ENCODE data around the gene CCDC47.

The CCDC47 gene

DNA sequence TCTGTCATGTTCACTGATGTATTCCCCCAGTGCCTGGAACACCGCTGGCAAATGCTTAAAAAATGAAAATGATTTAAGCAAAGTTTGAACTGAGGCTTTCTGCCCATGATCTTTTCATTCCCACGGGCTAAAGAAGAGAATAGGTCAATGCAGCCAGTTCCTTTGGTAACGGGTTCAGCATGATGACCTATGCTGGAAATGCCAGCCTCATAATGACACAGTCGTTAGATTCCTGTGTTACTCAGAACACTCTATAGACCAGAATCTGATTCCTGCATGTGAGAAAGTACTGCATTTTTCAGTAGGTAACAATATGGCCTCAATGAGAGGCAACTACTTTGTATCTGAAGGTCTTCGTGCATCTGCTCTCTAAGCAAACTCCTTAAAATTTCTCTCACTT, 54.4 kb downstream of the CCDC47 start:
- DNase-seq, result no peak

DNA sequence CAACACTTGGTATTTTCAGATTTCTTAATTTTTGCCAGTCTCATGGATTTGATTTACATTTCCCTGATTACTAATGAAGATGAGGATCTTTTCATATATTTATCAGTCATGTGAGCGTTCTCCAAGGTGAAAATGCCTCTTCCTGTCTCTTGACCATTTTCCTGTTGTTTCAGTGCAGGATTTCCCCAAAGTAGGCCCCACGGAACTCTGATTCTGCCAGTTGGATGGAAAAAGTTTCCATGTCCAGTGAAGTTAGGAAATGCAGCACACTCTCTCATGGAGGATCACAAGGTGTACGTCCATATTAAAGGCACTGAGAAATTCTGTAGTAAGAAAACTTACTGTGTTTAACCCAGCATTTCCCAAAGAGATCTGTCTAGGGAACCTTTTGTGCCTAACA, 57.0 kb downstream of the CCDC47 start:
- DNase-seq, result no peak

DNA sequence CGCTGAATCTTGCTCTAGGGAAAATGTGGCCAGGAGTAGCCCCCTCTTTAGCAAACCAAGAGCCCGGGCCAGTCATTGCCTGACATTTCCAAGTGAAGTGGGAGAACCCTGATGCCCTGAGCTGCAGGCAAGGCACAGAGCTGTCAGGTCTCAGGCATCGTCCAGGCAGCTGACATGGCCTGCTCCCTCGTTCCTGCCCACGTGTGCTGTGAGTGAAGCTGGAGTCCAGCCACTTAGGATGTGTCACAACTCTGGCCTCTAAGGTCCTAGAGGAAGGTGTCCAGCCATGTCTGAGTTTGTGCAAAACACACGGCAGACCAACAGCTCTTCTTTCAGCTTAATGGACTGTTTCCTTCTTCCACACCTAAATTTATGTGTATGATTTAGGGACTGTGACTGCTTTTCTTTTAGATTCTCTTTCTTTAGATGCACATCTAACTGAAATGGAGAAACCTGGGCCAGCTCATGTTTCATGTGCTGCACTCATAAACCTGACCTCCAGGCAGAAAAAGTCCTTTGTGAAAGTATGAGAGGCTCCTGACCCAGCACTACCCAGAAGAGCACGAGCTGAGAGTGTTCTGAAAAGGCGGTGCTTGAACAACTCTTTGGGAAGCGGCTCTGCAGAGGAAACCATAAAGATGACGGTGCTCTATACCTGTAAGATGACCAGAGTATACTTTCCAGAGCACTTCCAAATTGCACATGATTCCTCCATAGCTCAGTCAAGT, 58.7 kb downstream of the CCDC47 start:
- no peak for DNase-seq

DNA sequence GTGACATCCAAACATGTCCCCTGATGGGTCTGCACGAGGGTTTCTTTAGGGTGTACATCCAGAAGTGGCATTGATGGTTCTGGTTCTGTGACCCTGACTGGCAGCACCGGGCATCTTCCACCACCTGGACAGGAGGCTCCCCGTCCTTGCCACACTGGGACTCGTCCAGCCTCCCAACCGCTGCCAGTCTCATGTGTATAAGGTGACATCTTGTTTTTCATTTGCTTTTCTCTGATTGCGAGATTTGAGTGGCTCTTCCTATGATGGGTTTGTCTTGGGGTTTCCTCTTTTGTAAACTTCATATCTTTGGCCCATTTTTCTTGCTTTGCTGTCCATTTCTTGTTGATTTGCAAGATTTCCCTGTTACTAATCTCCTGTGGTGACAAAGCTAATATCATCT, 64.3 kb downstream of the CCDC47 start:
- DNase-seq, result no peak

DNA sequence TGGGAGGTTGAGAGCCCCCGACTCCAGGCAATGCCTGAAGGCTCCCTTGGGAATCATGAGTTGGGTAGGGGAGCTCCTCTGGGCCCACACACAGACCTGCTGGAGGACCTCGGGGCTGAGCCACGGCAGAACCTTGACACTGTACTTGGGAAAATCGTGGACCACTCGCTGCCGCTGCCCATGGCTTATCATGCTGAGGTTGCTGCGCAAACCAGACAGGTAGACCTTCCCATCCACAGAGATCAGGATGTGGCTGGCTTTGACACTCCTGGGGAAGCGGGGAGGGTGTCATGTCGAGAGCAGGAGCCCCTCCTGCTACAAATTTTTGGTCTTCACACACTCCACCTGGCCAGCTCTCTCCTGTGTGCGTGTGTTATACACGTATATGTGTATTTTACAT, 66.2 kb downstream of the CCDC47 start:
- no peak for DNase-seq

DNA sequence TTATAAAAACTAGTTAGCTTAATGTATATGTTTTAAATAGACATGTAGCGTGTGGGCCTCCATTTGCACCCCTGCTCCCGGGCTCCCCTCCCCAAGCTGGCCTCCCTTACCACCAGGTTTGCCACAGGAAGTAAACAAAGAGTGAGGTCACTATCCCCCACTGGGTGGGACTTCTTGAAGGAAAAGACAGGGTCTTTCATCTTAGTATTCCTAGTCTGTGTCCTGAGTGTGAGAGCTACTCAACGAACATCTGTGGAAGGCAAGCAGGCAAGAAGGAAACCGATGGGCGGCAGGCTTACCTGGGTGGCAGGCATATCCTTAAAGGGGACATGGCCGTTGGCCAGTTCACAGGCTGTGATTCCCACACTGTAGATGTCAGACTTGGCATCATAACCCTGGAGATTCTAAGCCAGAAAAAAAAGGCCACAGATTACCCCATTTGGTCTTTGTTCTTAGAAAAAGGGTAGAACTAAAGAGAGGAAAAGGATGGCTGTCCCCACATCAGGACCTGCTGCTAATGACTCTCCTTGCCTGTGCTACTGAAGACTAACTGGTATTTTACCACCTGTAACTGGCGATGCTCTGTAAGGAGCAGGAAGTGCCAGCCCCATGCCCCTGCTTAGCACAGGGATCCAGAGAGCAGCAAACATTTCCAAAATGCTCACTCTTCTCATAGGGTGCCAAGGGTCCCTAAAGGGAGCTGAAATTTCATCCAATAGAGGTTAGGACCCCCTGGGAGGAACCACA, 66.9 kb downstream of the CCDC47 start:
- no peak for DNase-seq

DNA sequence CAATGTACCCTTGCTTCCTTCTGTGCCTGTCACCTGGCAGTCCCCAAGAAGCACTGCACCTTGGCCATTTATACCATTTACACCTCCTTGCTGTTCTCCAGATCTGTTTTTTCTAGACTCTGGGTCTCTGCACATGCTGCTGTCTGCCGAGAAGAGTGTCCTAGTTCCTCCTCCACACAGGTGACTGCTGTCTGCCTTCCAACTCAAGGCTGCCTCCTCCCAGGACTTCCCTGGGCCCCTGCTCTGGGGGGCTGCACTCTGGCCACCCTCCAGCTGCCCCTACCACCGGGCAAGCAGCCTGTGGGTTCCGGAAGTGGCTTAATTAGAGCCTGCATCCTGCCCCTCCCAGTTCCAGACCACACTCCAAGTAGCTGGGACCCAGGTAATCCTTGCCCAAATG, 67.7 kb downstream of the CCDC47 start:
- no peak for DNase-seq

DNA sequence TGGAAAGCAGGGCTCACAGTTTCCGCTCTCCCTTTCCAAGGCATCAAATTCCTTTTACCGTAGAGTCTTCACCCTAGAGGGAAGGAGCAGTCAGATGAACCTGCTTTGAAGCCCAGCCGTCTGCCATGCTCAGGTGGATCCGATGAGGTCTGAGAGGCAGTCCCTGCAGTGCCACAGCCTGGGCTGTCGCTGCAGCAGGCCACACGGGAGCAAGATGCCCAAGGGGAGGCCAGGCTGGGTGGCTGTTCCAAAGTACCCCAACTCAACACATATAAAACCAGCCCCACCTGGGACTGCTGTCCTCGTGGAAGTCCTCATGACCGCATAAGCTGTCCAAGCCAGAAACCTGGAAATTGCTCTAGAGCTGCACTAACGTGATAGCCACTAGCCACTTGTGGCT, 68.6 kb downstream of the CCDC47 start:
- no peak for DNase-seq

DNA sequence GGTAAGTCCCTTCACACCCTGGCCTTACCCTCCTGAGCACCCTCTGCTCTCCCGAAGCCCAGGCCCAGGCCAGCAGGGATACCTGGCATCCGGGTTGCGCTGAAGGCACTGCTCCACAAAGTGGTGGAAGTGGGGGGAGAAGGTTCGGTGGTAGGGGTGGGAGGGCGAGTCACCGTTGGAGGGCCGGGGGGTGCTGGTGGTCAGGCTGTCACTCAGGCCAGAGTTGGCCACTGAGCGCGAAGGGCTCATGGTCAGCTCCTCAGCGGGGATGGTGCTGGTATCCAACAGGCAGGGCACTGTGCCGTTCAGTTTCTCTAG, 69.2 kb downstream of the CCDC47 start:
- DNase-seq, result no peak

DNA sequence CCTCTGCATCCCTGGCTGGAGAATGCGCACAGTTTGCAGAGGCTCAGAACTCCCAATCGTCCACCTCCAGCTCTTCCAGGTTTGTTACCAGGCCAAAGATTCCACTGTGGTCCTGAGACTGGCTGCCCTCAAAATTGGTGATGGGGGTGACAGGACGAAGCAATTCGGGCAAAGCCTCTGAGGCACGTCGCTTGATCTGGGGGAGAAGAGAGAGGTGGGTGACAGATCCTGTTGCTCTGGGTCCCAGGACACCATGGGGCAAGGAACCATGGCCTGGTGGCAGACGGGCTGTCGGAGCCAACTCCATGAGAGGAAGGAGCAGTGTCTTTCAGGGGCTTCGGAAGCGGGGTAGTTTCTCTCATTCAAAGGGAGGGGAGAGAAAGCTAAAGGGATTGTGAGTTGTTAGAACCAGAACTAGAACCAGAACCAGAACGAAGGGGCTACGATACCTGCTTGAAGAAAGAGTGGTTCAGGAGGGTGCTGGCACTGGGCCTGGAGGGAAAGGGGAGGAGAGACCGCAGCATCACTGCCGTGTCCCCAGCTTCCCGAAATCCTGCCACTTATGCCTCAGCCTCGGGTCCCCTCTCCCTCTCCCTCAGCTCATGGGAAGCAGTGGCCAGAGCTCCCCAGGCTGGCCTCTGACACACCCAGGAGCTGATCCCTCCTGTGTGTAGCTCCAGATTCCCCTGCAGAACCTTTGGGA, 69.7 kb downstream of the CCDC47 start:
- no peak for DNase-seq

DNA sequence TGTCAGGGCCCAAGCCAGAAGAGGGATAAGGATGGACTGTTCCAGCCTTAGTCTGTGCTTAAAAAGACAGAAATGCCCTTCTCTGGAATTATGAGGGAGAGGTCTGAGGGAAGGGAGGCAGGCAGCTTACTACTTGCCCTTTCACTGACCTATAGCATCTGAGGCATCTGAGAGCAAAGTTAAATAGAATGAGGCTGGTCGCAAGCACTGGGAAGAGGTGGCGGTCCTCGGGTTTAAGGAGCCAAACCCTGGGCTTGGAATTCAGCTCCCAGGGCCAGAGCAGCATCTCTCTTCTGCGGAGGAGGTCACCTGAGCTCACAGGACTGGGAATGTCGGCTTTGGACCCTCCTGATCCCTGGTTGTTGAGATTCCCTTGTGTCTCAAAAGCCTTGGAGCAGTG, 70.4 kb downstream of the CCDC47 start:
- DNase-seq, result no peak

DNA sequence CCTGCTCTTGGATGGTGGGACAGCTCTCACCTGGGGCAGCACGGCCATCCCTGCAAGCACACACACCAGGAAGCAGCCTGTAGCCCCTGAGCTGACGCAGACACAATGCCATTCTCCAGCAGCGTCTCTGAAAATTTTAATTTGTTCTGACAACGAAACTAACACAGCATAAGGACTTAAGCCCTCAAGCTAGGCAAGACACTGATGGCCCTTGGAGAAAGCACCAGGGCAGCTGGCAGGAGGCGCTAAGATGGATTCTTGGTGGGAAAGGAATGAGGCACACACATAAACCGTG, 70.7 kb downstream of the CCDC47 start:
- DNase-seq, result peak; percentile 44

DNA sequence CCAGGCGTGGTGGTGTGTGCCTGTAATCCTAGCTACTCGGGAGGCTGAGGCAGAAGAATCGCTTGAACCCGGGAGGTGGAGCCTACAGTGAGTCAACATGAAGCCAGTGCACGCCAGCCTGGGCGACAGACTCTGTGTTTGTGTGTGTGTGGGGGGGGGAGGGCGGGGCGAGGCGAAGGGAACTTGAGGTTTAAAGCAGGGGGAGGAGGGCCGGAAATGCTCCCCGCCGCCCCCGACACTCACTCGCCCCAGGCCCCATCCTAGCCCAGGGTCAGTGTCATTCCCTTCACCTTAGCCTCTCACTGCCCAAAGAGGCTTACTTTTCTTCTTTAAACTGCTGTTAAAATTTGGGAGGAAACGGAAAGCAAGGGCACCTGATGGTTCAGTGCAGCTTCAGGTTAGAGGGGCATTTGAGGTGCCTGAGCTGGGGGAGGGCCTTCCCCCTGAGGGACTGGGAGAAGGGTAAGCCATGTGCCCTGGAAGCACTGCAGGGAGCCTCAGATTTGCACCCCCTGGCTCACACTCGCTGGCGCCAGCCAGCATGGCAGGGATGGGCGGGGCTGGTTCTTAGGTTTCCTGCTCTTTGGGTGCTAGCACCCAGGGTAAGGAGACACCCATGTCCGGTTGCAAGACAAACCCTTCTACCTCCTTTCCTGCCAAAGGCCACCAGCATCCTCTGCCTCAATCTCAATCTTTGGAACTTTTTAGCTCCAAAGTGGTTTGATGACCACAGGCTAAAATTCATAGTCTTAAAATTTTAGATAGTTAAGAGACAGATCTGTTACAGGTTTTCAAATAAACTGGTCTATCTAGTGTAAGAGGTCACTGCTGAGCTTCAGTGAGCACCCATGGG, 71.3 kb downstream of the CCDC47 start:
- no peak for DNase-seq

DNA sequence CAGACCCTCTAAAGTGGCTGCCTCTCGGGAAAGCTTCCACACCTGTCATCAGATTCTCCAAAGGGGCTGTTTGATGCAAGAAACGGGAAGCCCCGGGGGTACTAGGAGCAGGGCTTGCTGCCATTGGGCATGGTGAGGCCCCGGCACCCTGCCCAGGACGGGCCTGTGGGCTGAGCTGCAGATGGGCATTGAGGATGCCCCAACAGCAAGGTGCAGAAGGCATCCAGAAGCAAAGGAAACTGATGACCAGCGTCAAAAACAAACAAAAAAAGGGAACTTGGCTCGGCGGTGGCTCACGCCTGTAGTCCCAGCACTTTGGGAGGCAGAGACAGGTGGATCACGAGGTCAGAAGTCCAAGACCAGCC, 72.0 kb downstream of the CCDC47 start:
- DNase-seq, result no peak

DNA sequence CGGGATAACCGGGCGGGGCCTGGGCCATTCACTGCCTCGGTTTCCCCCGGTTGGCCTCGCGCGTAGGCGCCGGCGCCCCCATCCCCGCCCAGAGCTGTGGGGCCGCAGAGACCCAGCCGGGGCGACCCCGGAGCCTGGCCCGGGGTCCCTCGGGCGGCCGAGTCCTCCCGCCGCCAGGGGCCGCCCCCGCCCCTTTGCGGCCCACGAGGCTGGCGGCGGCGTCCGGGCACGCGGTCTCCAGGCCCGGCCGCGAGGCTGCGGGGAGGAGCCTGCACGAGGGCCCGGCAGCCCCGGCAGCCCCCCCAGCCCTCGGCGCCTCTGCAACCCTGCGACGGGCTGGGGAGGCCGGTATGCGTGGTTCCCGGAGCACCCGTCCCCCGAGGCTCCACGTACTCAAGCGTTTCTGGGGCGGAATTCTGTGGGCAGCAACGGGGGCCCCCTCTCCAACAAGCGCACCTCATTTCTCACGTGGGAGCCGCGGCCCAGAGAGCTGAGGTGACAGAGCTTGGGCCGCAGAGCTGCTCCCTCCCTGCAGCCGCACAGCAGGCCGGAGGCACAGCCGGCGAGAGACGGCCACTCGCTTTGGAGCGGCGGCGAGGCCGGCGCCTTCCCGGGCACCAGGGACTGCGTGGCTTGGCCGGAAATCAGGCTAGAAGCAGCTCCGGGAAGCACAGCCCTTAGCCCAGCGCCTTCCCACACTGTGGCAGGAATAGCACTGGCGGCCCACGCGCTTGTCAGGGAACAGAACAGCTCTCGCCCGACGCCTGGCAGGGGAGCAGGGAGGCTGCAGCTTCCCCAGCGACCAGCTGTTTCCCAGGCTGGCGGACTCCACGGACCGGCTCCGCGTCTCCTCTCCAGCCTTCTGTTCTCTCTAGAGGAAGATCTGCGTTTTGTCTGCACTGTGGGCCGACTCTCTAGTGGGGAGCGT, 72.6 kb downstream of the CCDC47 start:
- DNase-seq, result peak; percentile 81

DNA sequence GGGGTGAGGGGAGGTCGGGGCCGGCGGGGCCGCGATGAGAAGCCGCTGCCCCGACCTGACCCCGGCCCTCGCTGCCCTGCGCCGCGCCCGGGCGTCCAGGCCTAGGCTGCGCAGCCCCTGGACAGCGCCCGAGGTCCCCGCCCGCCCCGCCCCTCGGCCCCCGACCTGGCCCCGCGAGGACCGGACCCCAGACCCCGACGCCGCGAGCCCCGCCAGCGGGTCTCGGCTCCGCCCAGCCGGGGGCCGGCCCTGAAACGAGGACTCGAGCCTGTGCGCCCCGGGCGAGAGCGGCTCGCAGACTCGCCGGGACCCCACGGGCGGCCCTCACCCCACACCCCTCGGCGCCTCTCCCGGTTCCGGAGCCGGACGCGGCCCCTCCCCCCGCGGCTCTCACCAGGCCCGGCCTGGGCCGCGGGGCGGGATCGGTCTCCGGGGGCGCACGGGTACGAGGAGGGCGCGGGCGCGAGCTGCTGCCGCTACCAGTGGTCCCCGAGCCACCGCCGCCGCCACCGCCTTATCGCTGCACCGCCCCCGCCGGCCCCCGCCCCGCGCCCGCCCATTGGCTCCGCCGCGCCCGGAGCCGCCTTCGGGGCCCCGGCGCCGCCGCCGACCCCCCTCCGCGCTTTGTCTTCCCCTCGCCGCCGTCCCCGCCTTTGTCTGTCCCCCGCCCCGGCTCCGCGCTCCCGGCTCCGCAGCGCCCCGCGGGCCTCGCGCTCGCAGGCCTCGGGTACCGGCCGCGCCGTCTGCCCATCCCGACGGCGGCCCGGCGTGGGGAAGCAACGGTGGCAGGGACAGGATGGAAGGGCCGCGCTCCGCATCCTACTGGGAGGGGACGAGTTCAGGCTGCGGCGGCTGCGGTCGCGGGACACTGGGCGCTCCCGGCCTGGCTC, 73.5 kb downstream of the CCDC47 start, which contains the start of gene LIMD2:
TSS of gene LIMD2 (minus strand) at position 488 of the 890 bp plus-strand sequence. CDS start 827 bp downstream, outside the sequence.
- peak; percentile 83 for DNase-seq

DNA sequence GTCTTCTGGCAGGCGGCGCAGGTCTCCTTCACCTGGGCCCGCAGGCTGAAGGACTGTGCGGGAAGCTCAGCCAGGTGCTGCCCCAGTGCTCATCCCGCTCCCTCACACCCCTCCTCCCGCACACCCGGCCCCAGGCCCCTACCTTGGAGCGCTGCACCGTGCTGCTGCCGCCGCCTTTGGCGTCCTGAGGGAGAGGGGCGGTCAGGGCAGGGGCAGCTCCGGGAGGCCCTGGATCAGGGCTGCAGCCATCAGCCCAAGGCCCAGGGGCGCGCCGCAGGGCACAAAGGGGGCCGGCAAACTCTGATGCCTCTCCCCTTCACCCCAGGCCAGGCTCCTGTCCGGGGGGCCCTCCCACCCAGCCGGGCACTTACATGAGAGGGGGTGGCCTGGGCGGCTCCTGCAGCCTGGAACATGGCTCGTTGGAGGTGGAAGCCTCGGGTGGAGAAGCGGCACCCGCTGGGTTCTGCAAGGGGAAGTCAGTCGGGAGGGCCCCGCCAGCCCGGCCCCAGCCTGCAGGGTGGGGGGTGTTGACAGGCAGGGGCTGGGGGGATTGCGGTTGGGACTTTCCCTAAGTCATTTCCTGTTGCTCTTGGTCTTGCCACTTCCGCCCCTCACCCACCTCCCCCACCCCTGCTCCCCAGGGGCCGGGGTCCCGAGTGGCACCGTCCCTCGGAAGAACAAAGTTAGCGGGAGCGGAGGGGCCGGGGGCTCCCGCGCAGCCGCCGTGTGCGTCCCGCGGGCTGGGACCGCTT, 74.3 kb downstream of the CCDC47 start:
- DNase-seq, result peak; percentile 75

DNA sequence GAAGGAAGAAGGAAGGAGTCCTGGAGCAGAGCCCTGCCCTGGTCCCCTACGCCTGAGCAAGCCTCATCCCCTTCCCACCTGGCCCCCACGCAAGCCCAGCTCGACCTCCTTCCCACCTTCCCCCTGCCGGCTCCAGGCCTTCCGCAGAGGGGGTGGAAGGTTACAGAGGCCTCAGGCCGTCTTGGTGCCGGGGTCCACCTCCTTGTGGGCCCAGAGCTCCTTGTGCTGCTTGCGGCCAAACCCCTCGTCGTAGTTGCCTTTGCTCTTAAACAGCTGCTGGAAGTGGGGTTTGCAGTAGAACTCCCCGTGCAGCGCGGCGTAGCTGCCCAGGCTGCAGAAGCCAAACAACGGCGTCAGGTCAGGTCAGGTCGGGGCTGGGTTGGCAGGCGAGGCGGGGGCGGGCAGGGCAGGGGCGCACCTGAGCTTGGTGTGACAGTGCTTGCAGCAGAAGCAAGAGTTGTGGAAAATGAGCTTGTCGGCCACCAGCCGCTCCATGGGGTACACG, 75.0 kb downstream of the CCDC47 start:
- peak; percentile 9 for DNase-seq

DNA sequence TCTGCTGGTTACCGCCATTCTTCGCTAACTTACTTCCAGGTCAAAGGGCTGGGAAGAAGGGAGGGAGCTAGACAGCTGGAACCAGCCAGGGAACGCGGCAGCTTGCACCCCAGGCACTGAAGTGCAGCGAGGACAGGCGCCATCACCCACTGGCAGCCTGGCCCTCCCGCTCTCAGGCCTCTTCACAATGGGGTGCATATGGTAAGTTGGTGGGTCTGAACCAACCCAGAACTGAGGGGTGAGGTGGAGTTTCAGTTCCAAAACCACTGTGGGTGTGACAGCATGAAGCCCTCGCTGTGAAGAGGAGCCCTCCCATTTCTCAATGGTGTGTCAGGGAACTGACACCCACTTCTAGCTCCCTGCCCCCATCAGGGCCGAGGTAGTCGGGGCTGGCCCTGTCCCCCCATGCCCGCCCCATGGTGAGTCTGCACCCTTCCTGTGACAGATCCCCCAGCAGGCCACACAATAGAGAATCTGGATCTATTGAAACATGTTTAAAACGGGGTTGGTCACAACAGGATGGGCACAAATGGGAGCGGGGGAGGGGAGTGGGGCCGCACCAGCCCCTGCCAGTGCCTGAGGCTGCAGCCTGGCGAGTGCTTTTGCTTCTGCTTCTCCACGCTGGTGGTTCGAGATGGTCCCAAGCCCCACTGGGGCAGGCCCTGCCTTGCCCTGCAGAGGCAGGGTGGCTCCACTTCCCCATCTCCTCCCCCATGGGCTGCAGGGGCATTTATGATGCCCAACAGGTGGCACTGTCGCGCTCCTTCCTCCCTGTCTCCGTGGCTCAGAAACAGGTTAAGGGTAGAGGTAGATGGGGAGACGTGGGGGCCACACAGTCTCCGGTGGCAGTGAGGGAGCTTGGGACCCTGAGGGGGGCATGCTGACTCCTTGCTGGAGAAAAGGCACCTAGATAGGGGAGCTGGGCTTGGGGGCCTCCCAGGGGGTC, 75.8 kb downstream of the CCDC47 start:
- peak; percentile 64 for DNase-seq

Data from eye (tissue), 1 donor.